ENCODE data around the gene CLPX. TPM values are rescaled to one million over a fixed set of nuclear protein-coding genes. Genes with fewer than 3 reads are reported as not detected.
A peak's percentile ranks its signal among the peaks of the same experiment; 100 is the strongest.
"Not testable (repeated sequence)": the region's sequence is repeated elsewhere in the genome, so short reads cannot be mapped to it uniquely, and the experiment has no call there.

Gene CLPX
- total RNA-seq, 1 donor from 2014 or later, result 46.4 TPM

- Histone ChIP-seq H3K9me3 (no peaks in the 10 kb centered on the region), H3K27ac (no peak overlapping the region), H3K4me3 (no peak overlapping the region), H3K27me3 (no peaks in the 10 kb centered on the region), H3K36me3 (no peaks in the 10 kb centered on the region), H3K4me1 (peaks cover 3% of the 10 kb centered on the region)
- TF ChIP-seq, protein P1, sequence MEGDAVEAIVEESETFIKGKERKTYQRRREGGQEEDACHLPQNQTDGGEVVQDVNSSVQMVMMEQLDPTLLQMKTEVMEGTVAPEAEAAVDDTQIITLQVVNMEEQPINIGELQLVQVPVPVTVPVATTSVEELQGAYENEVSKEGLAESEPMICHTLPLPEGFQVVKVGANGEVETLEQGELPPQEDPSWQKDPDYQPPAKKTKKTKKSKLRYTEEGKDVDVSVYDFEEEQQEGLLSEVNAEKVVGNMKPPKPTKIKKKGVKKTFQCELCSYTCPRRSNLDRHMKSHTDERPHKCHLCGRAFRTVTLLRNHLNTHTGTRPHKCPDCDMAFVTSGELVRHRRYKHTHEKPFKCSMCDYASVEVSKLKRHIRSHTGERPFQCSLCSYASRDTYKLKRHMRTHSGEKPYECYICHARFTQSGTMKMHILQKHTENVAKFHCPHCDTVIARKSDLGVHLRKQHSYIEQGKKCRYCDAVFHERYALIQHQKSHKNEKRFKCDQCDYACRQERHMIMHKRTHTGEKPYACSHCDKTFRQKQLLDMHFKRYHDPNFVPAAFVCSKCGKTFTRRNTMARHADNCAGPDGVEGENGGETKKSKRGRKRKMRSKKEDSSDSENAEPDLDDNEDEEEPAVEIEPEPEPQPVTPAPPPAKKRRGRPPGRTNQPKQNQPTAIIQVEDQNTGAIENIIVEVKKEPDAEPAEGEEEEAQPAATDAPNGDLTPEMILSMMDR (IDR thresholded peaks at IDR 0.05), result peak; percentile 25 to 77 (median 72)
- no peak for TF ChIP-seq POLR2A (IDR thresholded peaks at IDR 0.05)
- no peak for TF ChIP-seq POLR2AphosphoS5 (IDR thresholded peaks at IDR 0.05; ENCODE audit: insufficient read depth in 1 of 2, low read depth in 1 of 2)
- peak in 1 of 2 donors; percentile 67 for DNase-seq (ENCODE audit: extremely low spot score in 2 of 2)
- intact Hi-C loops (cut with DNase I), result loop anchor here (5.0 kb wide), 1 partner anchor 83 kb away; no protein-coding TSS in a partner anchor
Observed at GRCh38 chr15:65189102-65189740, 4.1 kb upstream of the CLPX start.

DNA sequence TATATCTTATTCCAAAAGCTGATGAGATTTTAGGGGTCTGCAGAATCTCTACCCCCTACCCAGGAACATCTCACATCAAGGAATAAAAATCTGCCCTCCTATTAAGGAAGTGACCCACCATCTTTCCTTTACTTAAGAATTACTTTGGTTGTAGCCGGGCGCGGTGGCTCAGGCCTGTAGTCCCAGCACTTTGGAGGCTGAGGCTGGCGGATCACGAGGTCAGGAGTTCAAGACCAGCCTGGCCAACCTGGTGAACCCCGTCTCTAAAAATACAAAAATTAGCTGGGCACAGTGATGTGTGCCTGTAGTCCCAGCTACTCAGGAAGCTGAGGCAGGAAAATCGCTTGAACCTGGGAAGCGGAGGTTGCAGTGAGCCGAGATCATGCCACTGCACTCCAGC is 3.3 kb upstream of the CLPX start:
- DNase-seq (ENCODE audit: extremely low spot score in 2 of 2), result peak in 1 of 2 donors; percentile 14
- not testable (repeated sequence) for H3K27ac ChIP-seq, H3K36me3 ChIP-seq, H3K4me1 ChIP-seq, H3K4me3 ChIP-seq, H3K27me3 ChIP-seq, H3K9me3 ChIP-seq
- intact Hi-C loops (cut with DNase I), result loop anchor here (5.0 kb wide), 1 partner anchor 84 kb away; no protein-coding TSS in a partner anchor

- Histone ChIP-seq H3K27me3 (no peaks in the 10 kb centered on the region), H3K27ac (peak overlapping the region; percentile 92), H3K9me3 (no peaks in the 10 kb centered on the region), H3K36me3 (peaks cover 0 to 7% of the 10 kb centered on the region in 2 donors), H3K4me3 (peak overlapping the region; percentile 83 to 96), H3K4me1 (peaks cover 47% of the 10 kb centered on the region)
- DNase-seq (ENCODE audit: extremely low spot score in 2 of 2), result peak in 1 of 2 donors; percentile 91
- no peak for TF ChIP-seq POLR2A (IDR thresholded peaks at IDR 0.05)
- intact Hi-C loops (cut with DNase I), result no loop called here
Observed at GRCh38 chr15:65184305-65184867, 756 bp downstream of the CLPX start.

DNA sequence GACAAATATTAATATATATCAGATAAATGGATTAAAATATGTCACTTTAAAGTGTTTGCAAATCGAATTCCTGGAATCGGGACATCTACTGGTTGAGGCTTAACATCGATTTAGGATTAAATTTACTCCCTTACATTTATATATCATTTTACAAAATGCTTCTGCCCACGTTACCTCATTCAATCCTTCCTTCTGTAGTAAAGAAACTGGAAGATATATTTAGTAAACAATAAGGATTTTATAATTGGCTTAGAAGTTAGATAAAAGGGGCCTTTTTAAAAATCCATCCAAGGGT is 1.3 kb downstream of the CLPX start:
- H3K4me1 ChIP-seq, result peaks cover 51% of the 10 kb centered on the region
- no peak for TF ChIP-seq POLR2AphosphoS5 (IDR thresholded peaks at IDR 0.05; ENCODE audit: insufficient read depth in 1 of 2, low read depth in 1 of 2)
- TF ChIP-seq POLR2A (IDR thresholded peaks at IDR 0.05), result no peak
- TF ChIP-seq, protein P1 (IDR thresholded peaks at IDR 0.05), result no peak
- intact Hi-C loops (cut with DNase I), result no loop called here

GRCh38 chr15:65182538-65182937 is 2.6 kb downstream of the CLPX start:
- H3K4me3 ChIP-seq, result peak overlapping the region in 1 of 2 donors; percentile 9
- H3K9me3 ChIP-seq, result no peaks in the 10 kb centered on the region
- peaks cover 0 to 25% of the 10 kb centered on the region in 2 donors for H3K36me3 ChIP-seq
- DNase-seq (ENCODE audit: extremely low spot score in 2 of 2), result no peak
- TF ChIP-seq POLR2A (IDR thresholded peaks at IDR 0.05) (no peak), POLR2AphosphoS5 (IDR thresholded peaks at IDR 0.05; ENCODE audit: insufficient read depth in 1 of 2, low read depth in 1 of 2) (no peak)
- TF ChIP-seq, protein P1 (IDR thresholded peaks at IDR 0.05), result no peak
- intact Hi-C loops (cut with DNase I), result no loop called here
- no peaks in the 10 kb centered on the region for H3K27me3 ChIP-seq
- H3K27ac ChIP-seq, result no peak overlapping the region
- H3K4me1 ChIP-seq, result peaks cover 60% of the 10 kb centered on the region

More for the DNA sequence above, 1.3 kb downstream of the CLPX start:
- no peak for DNase-seq (ENCODE audit: extremely low spot score in 2 of 2)
- peak overlapping the region; percentile 83 to 96 for H3K4me3 ChIP-seq
- no peaks in the 10 kb centered on the region for H3K27me3 ChIP-seq
- H3K36me3 ChIP-seq, result peaks cover 0 to 13% of the 10 kb centered on the region in 2 donors
- no peaks in the 10 kb centered on the region for H3K9me3 ChIP-seq
- H3K27ac ChIP-seq, result peak overlapping the region; percentile 92

GRCh38 chr15:65181582-65182353 is 3.4 kb downstream of the CLPX start:
- H3K9me3 ChIP-seq; H3K27ac ChIP-seq; DNase-seq (ENCODE audit: extremely low spot score in 2 of 2); H3K4me3 ChIP-seq; H3K27me3 ChIP-seq; intact Hi-C loops (cut with DNase I): not testable (repeated sequence)
- Histone ChIP-seq H3K4me1 (peaks cover 61% of the 10 kb centered on the region), H3K36me3 (peaks cover 0 to 33% of the 10 kb centered on the region in 2 donors)
